Muscle layer of duodenum (tissue), 2 donors: ENCODE data around the gene USP53.

ENCODE experiments used
- H3K27ac ChIP-seq: one replicate; pipeline ENCODE4 v1.7.0; 2013; ENCODE audit warnings: mild to moderate bottlenecking, low read length
- H3K27me3 ChIP-seq: one replicate; pipeline ENCODE4 v1.7.0; 2013; ENCODE audit warnings: low read depth, mild to moderate bottlenecking, control low read depth, low read length
- H3K36me3 ChIP-seq, 2 donors: one replicate each; pipeline ENCODE4 v1.7.0; 2013; ENCODE audit warnings: low read length in 2 of 2, control low read depth in 1 of 2, mild to moderate bottlenecking in 1 of 2; ENCODE audit not compliant: insufficient read depth in 2 of 2, control insufficient read depth in 1 of 2
- H3K4me1 ChIP-seq, 2 donors: one replicate each; pipeline ENCODE4 v1.7.0; 2013; ENCODE audit warnings: low read length in 2 of 2, mild to moderate bottlenecking in 2 of 2, control low read depth in 1 of 2, moderate library complexity in 1 of 2; ENCODE audit not compliant: insufficient read depth in 2 of 2, control insufficient read depth in 1 of 2
- H3K4me3 ChIP-seq, 2 donors: one replicate each; pipeline ENCODE4 v1.7.0; 2013; ENCODE audit warnings: low read length in 2 of 2, low read depth in 1 of 2, mild to moderate bottlenecking in 1 of 2
- H3K9me3 ChIP-seq, 2 donors: one replicate each; pipeline ENCODE4 v1.7.0; 2013; ENCODE audit warnings: low read length in 2 of 2, control low read depth in 1 of 2, mild to moderate bottlenecking in 1 of 2; ENCODE audit not compliant: control insufficient read depth in 1 of 2
- donor health status: healthy.

Gene USP53

GRCh38 chr4:119204916-119205315 is 7.6 kb upstream of the USP53 start:
- no peak overlapping the region for H3K4me3 ChIP-seq
- H3K4me1 ChIP-seq: peaks cover 3 to 4% of the 10 kb centered on the region in 2 donors
- H3K9me3 ChIP-seq: no peaks in the 10 kb centered on the region
- H3K27me3 ChIP-seq: no peaks in the 10 kb centered on the region
- peak overlapping the region; percentile 59 for H3K27ac ChIP-seq
- H3K36me3 ChIP-seq: no peaks in the 10 kb centered on the region

GRCh38 chr4:119205690-119206089 is 6.8 kb upstream of the USP53 start:
- Histone ChIP-seq H3K36me3 (no peaks in the 10 kb centered on the region), H3K4me1 (peaks cover 3 to 4% of the 10 kb centered on the region in 2 donors), H3K27ac (no peak overlapping the region), H3K27me3 (no peaks in the 10 kb centered on the region), H3K9me3 (no peaks in the 10 kb centered on the region), H3K4me3 (no peak overlapping the region)

- Histone ChIP-seq H3K4me1 (peaks cover 3 to 4% of the 10 kb centered on the region in 2 donors), H3K27ac (no peak overlapping the region), H3K27me3 (no peaks in the 10 kb centered on the region), H3K4me3 (no peak overlapping the region), H3K36me3 (no peaks in the 10 kb centered on the region), H3K9me3 (no peaks in the 10 kb centered on the region)
These were observed 6.3 kb upstream of the USP53 start for GRCh38 chr4:119206178-119206577.

- H3K27ac ChIP-seq: no peak overlapping the region
- no peaks in the 10 kb centered on the region for H3K36me3 ChIP-seq
- no peaks in the 10 kb centered on the region for H3K27me3 ChIP-seq
- H3K4me1 ChIP-seq: peaks cover 3 to 4% of the 10 kb centered on the region in 2 donors
- H3K4me3 ChIP-seq: no peak overlapping the region
- no peaks in the 10 kb centered on the region for H3K9me3 ChIP-seq
These were observed 5.5 kb upstream of the USP53 start for GRCh38 chr4:119207051-119207450.

DNA sequence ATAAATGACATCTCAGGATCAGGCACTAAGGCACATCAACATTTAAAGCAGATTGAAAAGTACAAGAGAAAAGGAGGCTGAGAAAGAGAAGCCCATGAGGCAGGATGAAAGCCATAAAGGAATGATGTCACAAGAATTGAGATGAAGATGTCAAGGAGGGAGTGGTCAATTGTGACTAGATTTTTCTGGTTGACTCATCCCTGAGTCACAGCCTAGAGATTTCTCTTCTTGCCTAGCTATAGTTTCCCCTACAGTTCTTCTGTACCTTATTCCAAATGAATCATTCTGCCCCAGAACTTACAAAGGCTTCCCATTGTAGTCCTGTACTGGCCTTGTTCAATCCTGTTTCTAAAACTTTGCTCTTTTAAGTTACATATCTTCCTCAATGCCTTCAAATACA is 3.4 kb upstream of the USP53 start:
- peaks cover 3 to 4% of the 10 kb centered on the region in 2 donors for H3K4me1 ChIP-seq
- peaks cover 0 to 5% of the 10 kb centered on the region in 2 donors for H3K36me3 ChIP-seq
- no peaks in the 10 kb centered on the region for H3K27me3 ChIP-seq
- H3K4me3 ChIP-seq: no peak overlapping the region
- H3K27ac ChIP-seq: peak overlapping the region; percentile 62
- no peaks in the 10 kb centered on the region for H3K9me3 ChIP-seq

GRCh38 chr4:119209586-119209985 is 2.9 kb upstream of the USP53 start:
- H3K27me3 ChIP-seq: no peaks in the 10 kb centered on the region
- peaks cover 3 to 4% of the 10 kb centered on the region in 2 donors for H3K4me1 ChIP-seq
- H3K4me3 ChIP-seq: no peak overlapping the region
- H3K36me3 ChIP-seq: peaks cover 0 to 5% of the 10 kb centered on the region in 2 donors
- no peaks in the 10 kb centered on the region for H3K9me3 ChIP-seq
- peak overlapping the region; percentile 62 for H3K27ac ChIP-seq

- Histone ChIP-seq H3K27me3 (no peaks in the 10 kb centered on the region), H3K4me1 (peaks cover 0 to 4% of the 10 kb centered on the region in 2 donors), H3K27ac (no peak overlapping the region), H3K9me3 (no peaks in the 10 kb centered on the region), H3K4me3 (peak overlapping the region in 1 of 2 donors; percentile 94), H3K36me3 (peaks cover 0 to 5% of the 10 kb centered on the region in 2 donors)
These were observed 1.7 kb upstream of the USP53 start for GRCh38 chr4:119210775-119211174.

- Histone ChIP-seq H3K27ac (peak overlapping the region; percentile 98), H3K27me3 (no peaks in the 10 kb centered on the region), H3K36me3 (peaks cover 0 to 5% of the 10 kb centered on the region in 2 donors), H3K4me3 (peak overlapping the region; percentile 83 to 94), H3K4me1 (peaks cover 0 to 3% of the 10 kb centered on the region in 2 donors), H3K9me3 (no peaks in the 10 kb centered on the region)
These were observed 663 bp upstream of the USP53 start for GRCh38 chr4:119211867-119212233.

GRCh38 chr4:119212964-119213606 is 572 bp downstream of the USP53 start:
- Histone ChIP-seq H3K4me3 (peak overlapping the region; percentile 83 to 94), H3K36me3 (peaks cover 0 to 8% of the 10 kb centered on the region in 2 donors), H3K9me3 (no peaks in the 10 kb centered on the region), H3K27ac (peak overlapping the region; percentile 98), H3K27me3 (no peaks in the 10 kb centered on the region), H3K4me1 (no peaks in the 10 kb centered on the region)

DNA sequence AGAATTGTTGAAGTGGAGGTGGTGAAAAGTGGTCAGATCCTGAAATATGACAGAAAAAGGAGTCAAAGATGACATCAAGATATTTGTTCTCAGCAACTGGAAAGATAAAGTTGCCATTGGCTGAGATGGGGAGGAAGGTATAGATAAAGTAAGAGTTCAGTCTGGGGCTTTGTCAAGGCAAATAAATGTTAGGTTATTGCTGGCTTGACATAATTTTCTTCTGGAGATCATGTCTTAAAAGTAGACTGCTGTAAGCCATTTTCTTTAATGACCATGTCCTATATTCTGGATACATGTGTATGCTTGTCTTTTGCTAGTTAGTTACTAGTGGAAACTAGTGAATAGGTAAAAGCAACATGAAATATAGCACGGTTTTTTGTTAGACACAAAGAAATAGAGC is 5.6 kb downstream of the USP53 start:
- H3K36me3 ChIP-seq: peaks cover 3 to 10% of the 10 kb centered on the region in 2 donors

DNA sequence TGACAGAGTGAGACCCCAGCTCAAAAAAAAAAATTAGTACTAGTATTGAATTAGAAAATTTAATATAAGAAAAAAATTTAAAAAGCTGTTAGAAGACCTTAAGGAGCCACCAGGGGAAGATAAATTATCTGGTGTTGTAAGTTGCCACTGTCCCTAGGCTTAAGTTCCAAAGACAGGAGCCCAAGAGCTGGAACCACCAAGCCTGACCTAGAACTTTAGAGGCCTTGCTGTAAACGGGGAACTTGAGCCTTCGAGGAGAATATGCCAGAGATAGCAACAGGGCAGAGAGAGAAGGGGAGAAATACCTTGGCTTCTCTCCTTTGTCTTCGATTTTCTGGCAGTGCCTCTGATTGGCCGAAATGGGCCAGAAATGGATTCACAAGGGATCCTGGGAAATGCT is 8.9 kb downstream of the USP53 start:
- no peaks in the 10 kb centered on the region for H3K4me1 ChIP-seq
- no peaks in the 10 kb centered on the region for H3K9me3 ChIP-seq
- H3K36me3 ChIP-seq: peaks cover 3 to 15% of the 10 kb centered on the region in 2 donors
- no peak overlapping the region for H3K4me3 ChIP-seq
- H3K27ac ChIP-seq: no peak overlapping the region
- no peaks in the 10 kb centered on the region for H3K27me3 ChIP-seq

More for the DNA sequence above, 5.6 kb downstream of the USP53 start:
- H3K9me3 ChIP-seq: no peaks in the 10 kb centered on the region
- no peaks in the 10 kb centered on the region for H3K4me1 ChIP-seq
- H3K27me3 ChIP-seq: no peaks in the 10 kb centered on the region
- H3K27ac ChIP-seq: no peak overlapping the region
- no peak overlapping the region for H3K4me3 ChIP-seq

DNA sequence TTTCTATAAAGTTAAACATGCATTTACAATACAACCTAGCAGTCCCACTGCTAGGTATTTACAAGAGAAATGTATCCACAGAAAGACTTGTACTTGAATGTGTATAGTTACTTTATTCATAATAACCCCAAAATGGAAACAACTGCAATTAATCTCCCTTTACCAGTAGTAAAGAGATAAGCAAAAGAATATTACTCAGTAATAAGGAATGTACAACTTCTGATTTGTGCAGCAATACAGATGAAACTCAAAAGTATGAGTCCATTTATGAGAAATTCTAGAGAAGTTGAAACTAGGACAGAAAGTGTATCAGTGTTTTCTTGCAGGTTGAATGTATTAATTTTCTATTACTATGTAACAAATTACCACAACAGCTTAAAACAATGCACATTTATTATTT is 15.2 kb downstream of the USP53 start:
- Histone ChIP-seq H3K9me3 (no peaks in the 10 kb centered on the region), H3K4me1 (no peaks in the 10 kb centered on the region), H3K27ac (no peak overlapping the region), H3K36me3 (peaks cover 7 to 20% of the 10 kb centered on the region in 2 donors), H3K27me3 (no peaks in the 10 kb centered on the region), H3K4me3 (no peak overlapping the region)
